ENCODE data around the gene SLAMF9. TPM values are rescaled to one million over a fixed set of nuclear protein-coding genes. Genes with fewer than 3 reads are reported as not detected.
A peak's percentile ranks its signal among the peaks of the same experiment; 100 is the strongest.

The SLAMF9 gene
- total RNA-seq, 1 experiment from 2014 or later: not detected

- peak; percentile 98 for TF ChIP-seq MAX (CRISPR knock-in tag; IDR thresholded peaks at IDR 0.05)
- no peak for TF ChIP-seq CDX4 (CRISPR knock-in tag; IDR thresholded peaks at IDR 0.05; ENCODE audit: borderline replicate concordance)
- TF ChIP-seq NFATC4 (CRISPR knock-in tag; IDR thresholded peaks at IDR 0.05): no peak
- no peak for TF ChIP-seq TCF7 (CRISPR knock-in tag; IDR thresholded peaks at IDR 0.05; ENCODE audit: low read depth)
- TF ChIP-seq HMGXB4 (CRISPR knock-in tag; IDR thresholded peaks at IDR 0.05): 0 out of 2 replicates have a peak, but pooled peaks have one; percentile 41
- 0 out of 2 replicates have a peak, but pooled peaks have one; percentile 35 for TF ChIP-seq MLX (CRISPR knock-in tag; IDR thresholded peaks at IDR 0.05)
- TF ChIP-seq IRF2 (CRISPR knock-in tag; IDR thresholded peaks at IDR 0.05; ENCODE audit: borderline replicate concordance, low read depth): no peak
- TF ChIP-seq PRRX2 (CRISPR knock-in tag; IDR thresholded peaks at IDR 0.05): no peak
- no peak for TF ChIP-seq ZNF512 (CRISPR knock-in tag; IDR thresholded peaks at IDR 0.05; ENCODE audit: borderline replicate concordance)
- TF ChIP-seq USF2 (CRISPR knock-in tag; IDR thresholded peaks at IDR 0.05): peak; percentile 41; the same call in 1 of the 2 replicates
- no peak for TF ChIP-seq ZNF317 (CRISPR knock-in tag; IDR thresholded peaks at IDR 0.05; ENCODE audit: borderline replicate concordance, low read depth)
- TF ChIP-seq ATF3 (CRISPR knock-in tag; conservative IDR thresholded peaks at IDR 0.05): no peak
- TF ChIP-seq ZBTB21 (CRISPR knock-in tag; IDR thresholded peaks at IDR 0.05; ENCODE audit: borderline replicate concordance): no peak
- 0 out of 2 replicates have a peak, but pooled peaks have one; percentile 32 for TF ChIP-seq PREB (CRISPR knock-in tag; IDR thresholded peaks at IDR 0.05; ENCODE audit: borderline replicate concordance)
- no peak for TF ChIP-seq ZNF232 (CRISPR knock-in tag; IDR thresholded peaks at IDR 0.05)
- peak; percentile 77 for TF ChIP-seq CREB1 (CRISPR knock-in tag; IDR thresholded peaks at IDR 0.05)
- TF ChIP-seq TEAD1 (CRISPR knock-in tag; IDR thresholded peaks at IDR 0.05): peak; percentile 81
- no peak for TF ChIP-seq FOXJ3 (CRISPR knock-in tag; IDR thresholded peaks at IDR 0.05; ENCODE audit: borderline replicate concordance)
- TF ChIP-seq NFE2L1 (CRISPR knock-in tag; IDR thresholded peaks at IDR 0.05): no peak; the same call in 1 of the 2 replicates
- no peak for TF ChIP-seq ZNF532 (CRISPR knock-in tag; IDR thresholded peaks at IDR 0.05; ENCODE audit: borderline replicate concordance)
- TF ChIP-seq FOXP4 (CRISPR knock-in tag; IDR thresholded peaks at IDR 0.05): peak; percentile 53; the same call in 1 of the 2 replicates
Measured at GRCh38 chr1:159924791-159925718, 29.0 kb downstream of the SLAMF9 start, which contains the start of gene TAGLN2 (continued).
